PFSK-1 (cell line): ENCODE results near the gene SMPD2.

Source experiments
- FOXP2 ChIP-seq: optimal IDR thresholded peaks from 2 replicates; pipeline ENCODE3; 2011; ENCODE audit warnings: borderline replicate concordance, control low read depth, inconsistent platforms; ENCODE audit not compliant: insufficient read depth; ENCODE audit errors: extremely low read length, extremely low read depth
- POLR2AphosphoS5 ChIP-seq: IDR thresholded peaks from 2 replicates; pipeline ENCODE4 v1.6.1; 2012; ENCODE audit warnings: low read depth, mild to moderate bottlenecking, control low read depth, low read length, moderate library complexity
- REST ChIP-seq, 2 experiments: IDR thresholded peaks; 2 replicates each; pipeline versions ENCODE4 v1.6.1 to v1.8.0; 2011 to 2012; ENCODE audit warnings: low read depth in 2 of 2, low read length in 2 of 2, control low read depth in 1 of 2, inconsistent platforms in 1 of 2, mild to moderate bottlenecking in 1 of 2, moderate library complexity in 1 of 2; ENCODE audit not compliant: insufficient read depth in 1 of 2
- SIN3A ChIP-seq: IDR thresholded peaks from 2 replicates; pipeline ENCODE4 v1.6.1; 2012; ENCODE audit warnings: mild to moderate bottlenecking, low read length, moderate library complexity, borderline replicate concordance; ENCODE audit not compliant: insufficient read depth
- TAF1 ChIP-seq: IDR thresholded peaks from 2 replicates; pipeline ENCODE4 v1.6.1; 2012; ENCODE audit warnings: low read length, control low read depth, borderline replicate concordance; ENCODE audit not compliant: insufficient read depth

Gene SMPD2

DNA sequence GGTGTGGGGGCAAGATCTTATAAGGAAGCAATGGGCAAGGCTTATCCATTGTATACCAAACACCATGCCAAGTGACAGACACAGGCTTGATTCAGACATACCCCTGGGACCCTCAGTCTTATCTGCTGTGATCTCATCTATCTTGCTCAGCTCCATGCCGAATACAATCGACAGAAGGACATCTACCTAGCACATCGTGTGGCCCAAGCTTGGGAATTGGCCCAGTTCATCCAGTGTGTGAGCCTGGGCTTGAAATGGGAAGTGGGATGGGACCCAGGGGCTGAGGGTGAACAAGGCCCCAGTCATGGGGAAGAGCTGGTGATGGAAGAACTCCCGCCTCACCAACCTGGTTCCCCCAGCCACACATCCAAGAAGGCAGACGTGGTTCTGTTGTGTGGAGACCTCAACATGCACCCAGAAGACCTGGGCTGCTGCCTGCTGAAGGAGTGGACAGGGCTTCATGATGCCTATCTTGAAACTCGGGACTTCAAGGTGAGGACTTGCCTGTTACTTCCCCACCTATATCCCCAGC is 1.9 kb downstream of the SMPD2 start:
- no peak for TF ChIP-seq SIN3A
- TF ChIP-seq POLR2AphosphoS5: 0 out of 2 replicates have a peak, but pooled peaks have one; percentile 10

DNA sequence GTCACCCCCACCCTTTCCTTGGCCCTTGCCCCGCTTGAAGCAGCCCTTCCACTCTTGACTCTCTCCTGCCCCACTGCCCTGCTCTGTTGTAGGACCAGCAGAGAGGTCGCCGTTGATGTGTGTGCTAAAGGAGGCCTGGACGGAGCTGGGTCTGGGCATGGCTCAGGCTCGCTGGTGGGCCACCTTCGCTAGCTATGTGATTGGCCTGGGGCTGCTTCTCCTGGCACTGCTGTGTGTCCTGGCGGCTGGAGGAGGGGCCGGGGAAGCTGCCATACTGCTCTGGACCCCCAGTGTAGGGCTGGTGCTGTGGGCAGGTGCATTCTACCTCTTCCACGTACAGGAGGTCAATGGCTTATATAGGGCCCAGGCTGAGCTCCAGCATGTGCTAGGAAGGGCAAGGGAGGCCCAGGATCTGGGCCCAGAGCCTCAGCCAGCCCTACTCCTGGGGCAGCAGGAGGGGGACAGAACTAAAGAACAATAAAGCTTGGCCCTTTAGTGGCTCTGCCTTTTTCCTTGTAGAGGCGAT is 3.0 kb downstream of the SMPD2 start:
- no peak for TF ChIP-seq POLR2AphosphoS5

- TF ChIP-seq SIN3A (no peak), POLR2AphosphoS5 (no peak), REST (IDR thresholded peaks at IDR 0.05; ENCODE audit: insufficient read depth in 1 of 2, low read depth in 2 of 2, low read length in 2 of 2) (no peak), FOXP2 (no peak), TAF1 (no peak)
Observed at GRCh38 chr6:109445382-109445781, 4.9 kb downstream of the SMPD2 start.

GRCh38 chr6:109446072-109446471 is 5.5 kb downstream of the SMPD2 start:
- TF ChIP-seq FOXP2 (no peak), POLR2AphosphoS5 (no peak), TAF1 (no peak), REST (IDR thresholded peaks at IDR 0.05; ENCODE audit: insufficient read depth in 1 of 2, low read depth in 2 of 2, low read length in 2 of 2) (no peak), SIN3A (no peak)

- TF ChIP-seq SIN3A: no peak
- no peak for TF ChIP-seq TAF1
- TF ChIP-seq REST (IDR thresholded peaks at IDR 0.05; ENCODE audit: insufficient read depth in 1 of 2, low read depth in 2 of 2, low read length in 2 of 2): no peak
- TF ChIP-seq POLR2AphosphoS5: no peak
- no peak for TF ChIP-seq FOXP2
Observed at GRCh38 chr6:109446541-109446940, 6.0 kb downstream of the SMPD2 start.

DNA sequence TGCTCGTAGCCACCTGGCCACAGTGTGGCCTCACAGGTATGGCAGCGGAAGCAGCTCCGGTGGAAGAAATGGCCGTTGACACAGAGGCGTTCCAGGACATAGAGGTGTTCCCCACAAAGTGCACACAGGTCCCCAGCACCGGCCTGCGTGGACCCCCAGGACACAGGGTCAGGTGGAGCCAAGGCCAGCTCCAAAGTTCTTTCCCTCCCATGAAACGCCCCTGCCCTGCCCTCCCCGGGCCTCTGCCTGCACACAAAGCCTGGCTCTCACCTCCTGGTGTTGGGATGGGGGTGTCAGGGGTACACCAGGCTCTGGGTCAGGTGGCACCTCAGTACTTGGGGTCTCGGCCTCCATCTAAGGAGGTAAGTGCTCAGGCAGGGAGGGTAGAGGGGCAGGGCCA is 6.6 kb downstream of the SMPD2 start:
- TF ChIP-seq REST (IDR thresholded peaks at IDR 0.05; ENCODE audit: insufficient read depth in 1 of 2, low read depth in 2 of 2, low read length in 2 of 2) (no peak), POLR2AphosphoS5 (no peak), FOXP2 (no peak)
